ENCODE measurements around the gene FIGLA.

Gene FIGLA

DNA sequence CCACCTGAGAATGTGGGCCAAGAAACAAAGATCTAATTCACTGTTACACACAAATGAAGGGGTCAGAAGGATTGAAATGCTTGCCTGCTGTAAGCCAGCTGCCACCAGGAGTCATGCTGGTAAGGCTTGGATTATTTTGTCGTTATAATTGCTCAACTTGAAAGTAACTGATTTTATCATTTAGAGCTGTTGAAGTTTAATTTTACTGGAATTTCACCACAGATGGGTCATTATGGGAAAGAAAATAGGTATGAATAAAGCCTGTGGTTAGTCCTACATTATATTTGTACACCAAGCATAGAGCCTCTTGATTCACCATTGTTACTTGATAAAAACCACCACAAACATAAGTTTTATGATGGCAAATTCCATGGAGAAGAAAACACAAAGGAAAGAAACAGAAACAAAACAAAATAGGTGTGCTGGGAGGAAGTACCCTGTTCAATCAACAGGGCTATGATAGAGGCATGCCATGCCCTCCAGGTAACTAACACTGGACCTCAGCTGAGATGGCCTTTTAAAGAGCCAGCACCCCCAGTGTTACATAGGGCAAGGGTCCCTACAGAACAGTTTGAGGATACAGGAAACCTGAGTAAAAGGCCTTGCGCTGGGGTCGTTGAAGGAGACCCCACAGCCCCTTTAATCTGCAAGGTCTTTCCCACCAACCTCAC, 27.0 kb upstream of the FIGLA start:
- Histone ChIP-seq H2BK120ac (ENCODE audit: low read depth, low read length) (no peak overlapping the region), H3K56ac (ENCODE audit: low read length) (no peak overlapping the region), H3K4me1 (ENCODE audit: control insufficient read depth, low read depth, low read length) (no peaks in the 10 kb centered on the region), H3K36me3 (ENCODE audit: control insufficient read depth, insufficient read depth, low read length) (no peaks in the 10 kb centered on the region), H3K18ac (ENCODE audit: low read length) (no peak overlapping the region), H3K79me1 (ENCODE audit: low read length) (no peaks in the 10 kb centered on the region), H3K79me2 (ENCODE audit: control insufficient read depth, insufficient read depth, low read length) (no peaks in the 10 kb centered on the region), H3K9ac (ENCODE audit: low read length) (no peak overlapping the region), H4K5ac (ENCODE audit: low read length) (no peak overlapping the region), H3K4ac (ENCODE audit: low read depth, low read length) (no peak overlapping the region), H2BK15ac (replicated peaks; ENCODE audit: low read depth) (no peak overlapping the region), H2BK5ac (ENCODE audit: low read length) (no peak overlapping the region), H3K23ac (ENCODE audit: low read length) (no peak overlapping the region), H2AK5ac (ENCODE audit: low read length) (no peak overlapping the region), H3K27me3 (ENCODE audit: insufficient read depth, low read length, poor library complexity) (no peaks in the 10 kb centered on the region), H4K8ac (ENCODE audit: low read depth, low read length) (no peak overlapping the region), H3K27ac (ENCODE audit: low read depth, low read length) (no peak overlapping the region), H3K4me3 (ENCODE audit: low read length) (no peak overlapping the region), H3K4me2 (ENCODE audit: low read length) (no peak overlapping the region)
- WGBS (ENCODE audit: extremely low coverage, insufficient coverage, low lambda C conversion rate): no CpG with 5 or more reads among the region's 3 CpGs
- no peak for DNase-seq

GRCh38 chr2:70816726-70817125, 26.3 kb upstream of the FIGLA start:
- no peak overlapping the region for H3K9ac ChIP-seq (ENCODE audit: low read length)
- H2BK120ac ChIP-seq (ENCODE audit: low read depth, low read length): no peak overlapping the region
- WGBS (ENCODE audit: extremely low coverage, insufficient coverage, low lambda C conversion rate): no CpG with 5 or more reads among the region's 5 CpGs
- H4K8ac ChIP-seq (ENCODE audit: low read depth, low read length): no peak overlapping the region
- no peak overlapping the region for H3K4me3 ChIP-seq (ENCODE audit: low read length)
- no peak overlapping the region for H2BK5ac ChIP-seq (ENCODE audit: low read length)
- H3K36me3 ChIP-seq (ENCODE audit: control insufficient read depth, insufficient read depth, low read length): no peaks in the 10 kb centered on the region
- no peak overlapping the region for H2AK5ac ChIP-seq (ENCODE audit: low read length)
- H3K4me2 ChIP-seq (ENCODE audit: low read length): no peak overlapping the region
- no peak overlapping the region for H3K56ac ChIP-seq (ENCODE audit: low read length)
- H3K79me1 ChIP-seq (ENCODE audit: low read length): no peaks in the 10 kb centered on the region
- H3K4me1 ChIP-seq (ENCODE audit: control insufficient read depth, low read depth, low read length): no peaks in the 10 kb centered on the region
- H3K18ac ChIP-seq (ENCODE audit: low read length): no peak overlapping the region
- H2BK15ac ChIP-seq (replicated peaks; ENCODE audit: low read depth): no peak overlapping the region
- DNase-seq: no peak
- H3K23ac ChIP-seq (ENCODE audit: low read length): no peak overlapping the region
- H3K4ac ChIP-seq (ENCODE audit: low read depth, low read length): no peak overlapping the region
- no peak overlapping the region for H3K27ac ChIP-seq (ENCODE audit: low read depth, low read length)
- H3K79me2 ChIP-seq (ENCODE audit: control insufficient read depth, insufficient read depth, low read length): no peaks in the 10 kb centered on the region
- no peak overlapping the region for H4K5ac ChIP-seq (ENCODE audit: low read length)
- H3K27me3 ChIP-seq (ENCODE audit: insufficient read depth, low read length, poor library complexity): no peaks in the 10 kb centered on the region

GRCh38 chr2:70808983-70809958, 18.8 kb upstream of the FIGLA start:
- Histone ChIP-seq H3K56ac (ENCODE audit: low read length) (no peak overlapping the region), H4K8ac (ENCODE audit: low read depth, low read length) (no peak overlapping the region), H2BK5ac (ENCODE audit: low read length) (no peak overlapping the region), H3K27me3 (ENCODE audit: insufficient read depth, low read length, poor library complexity) (no peaks in the 10 kb centered on the region), H3K4me2 (ENCODE audit: low read length) (no peak overlapping the region), H3K27ac (ENCODE audit: low read depth, low read length) (no peak overlapping the region), H2BK15ac (replicated peaks; ENCODE audit: low read depth) (no peak overlapping the region), H3K18ac (ENCODE audit: low read length) (no peak overlapping the region), H2AK5ac (ENCODE audit: low read length) (no peak overlapping the region), H3K4ac (ENCODE audit: low read depth, low read length) (no peak overlapping the region), H3K4me1 (ENCODE audit: control insufficient read depth, low read depth, low read length) (no peaks in the 10 kb centered on the region), H3K79me2 (ENCODE audit: control insufficient read depth, insufficient read depth, low read length) (no peaks in the 10 kb centered on the region), H3K23ac (ENCODE audit: low read length) (no peak overlapping the region), H3K36me3 (ENCODE audit: control insufficient read depth, insufficient read depth, low read length) (no peaks in the 10 kb centered on the region), H3K4me3 (ENCODE audit: low read length) (no peak overlapping the region), H4K5ac (ENCODE audit: low read length) (no peak overlapping the region), H3K79me1 (ENCODE audit: low read length) (no peaks in the 10 kb centered on the region), H2BK120ac (ENCODE audit: low read depth, low read length) (no peak overlapping the region), H3K9ac (ENCODE audit: low read length) (no peak overlapping the region)
- WGBS (ENCODE audit: extremely low coverage, insufficient coverage, low lambda C conversion rate): no CpG with 5 or more reads among the region's 12 CpGs
- no peak for DNase-seq

DNA sequence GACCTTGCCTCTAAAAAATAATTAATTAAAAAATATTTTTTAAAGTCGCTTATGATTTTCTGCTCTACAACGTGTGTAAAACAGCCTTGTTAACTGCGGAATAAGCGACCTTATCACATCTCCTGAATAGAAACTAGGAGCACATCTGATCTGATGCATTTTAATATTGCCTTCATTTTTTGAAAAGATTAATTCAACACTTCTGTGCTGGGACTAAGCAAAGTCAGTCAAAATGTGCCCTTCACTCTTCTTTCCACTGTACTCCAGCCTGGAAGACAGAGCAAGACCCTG, 17.3 kb upstream of the FIGLA start:
- no peak overlapping the region for H2BK5ac ChIP-seq (ENCODE audit: low read length)
- no peak overlapping the region for H2BK15ac ChIP-seq (replicated peaks; ENCODE audit: low read depth)
- no CpG with 5 or more reads among the region's 4 CpGs for WGBS (ENCODE audit: extremely low coverage, insufficient coverage, low lambda C conversion rate)

GRCh38 chr2:70807102-70807827, 16.8 kb upstream of the FIGLA start:
- Histone ChIP-seq H2BK5ac (ENCODE audit: low read length) (no peak overlapping the region), H3K18ac (ENCODE audit: low read length) (no peak overlapping the region), H3K4me1 (ENCODE audit: control insufficient read depth, low read depth, low read length) (no peaks in the 10 kb centered on the region), H3K4me3 (ENCODE audit: low read length) (no peak overlapping the region), H3K56ac (ENCODE audit: low read length) (no peak overlapping the region), H3K27me3 (ENCODE audit: insufficient read depth, low read length, poor library complexity) (no peaks in the 10 kb centered on the region), H2AK5ac (ENCODE audit: low read length) (no peak overlapping the region), H4K5ac (ENCODE audit: low read length) (no peak overlapping the region), H3K27ac (ENCODE audit: low read depth, low read length) (no peak overlapping the region), H2BK120ac (ENCODE audit: low read depth, low read length) (no peak overlapping the region), H3K36me3 (ENCODE audit: control insufficient read depth, insufficient read depth, low read length) (no peaks in the 10 kb centered on the region), H3K79me1 (ENCODE audit: low read length) (no peaks in the 10 kb centered on the region), H3K4me2 (ENCODE audit: low read length) (no peak overlapping the region), H4K8ac (ENCODE audit: low read depth, low read length) (no peak overlapping the region), H3K4ac (ENCODE audit: low read depth, low read length) (no peak overlapping the region), H3K23ac (ENCODE audit: low read length) (no peak overlapping the region), H3K9ac (ENCODE audit: low read length) (no peak overlapping the region), H3K79me2 (ENCODE audit: control insufficient read depth, insufficient read depth, low read length) (no peaks in the 10 kb centered on the region), H2BK15ac (replicated peaks; ENCODE audit: low read depth) (no peak overlapping the region)
- no CpG with 5 or more reads among the region's 6 CpGs for WGBS (ENCODE audit: extremely low coverage, insufficient coverage, low lambda C conversion rate)
- no peak for DNase-seq

More for the DNA sequence above, 17.3 kb upstream of the FIGLA start:
- Histone ChIP-seq H3K79me2 (ENCODE audit: control insufficient read depth, insufficient read depth, low read length) (no peaks in the 10 kb centered on the region), H3K56ac (ENCODE audit: low read length) (no peak overlapping the region), H3K4me2 (ENCODE audit: low read length) (no peak overlapping the region), H3K4me3 (ENCODE audit: low read length) (no peak overlapping the region), H3K23ac (ENCODE audit: low read length) (no peak overlapping the region), H3K18ac (ENCODE audit: low read length) (no peak overlapping the region), H4K8ac (ENCODE audit: low read depth, low read length) (no peak overlapping the region), H2BK120ac (ENCODE audit: low read depth, low read length) (no peak overlapping the region), H3K27ac (ENCODE audit: low read depth, low read length) (no peak overlapping the region), H3K79me1 (ENCODE audit: low read length) (no peaks in the 10 kb centered on the region), H2AK5ac (ENCODE audit: low read length) (no peak overlapping the region), H3K4ac (ENCODE audit: low read depth, low read length) (no peak overlapping the region), H4K5ac (ENCODE audit: low read length) (no peak overlapping the region), H3K4me1 (ENCODE audit: control insufficient read depth, low read depth, low read length) (no peaks in the 10 kb centered on the region), H3K27me3 (ENCODE audit: insufficient read depth, low read length, poor library complexity) (no peaks in the 10 kb centered on the region), H3K36me3 (ENCODE audit: control insufficient read depth, insufficient read depth, low read length) (no peaks in the 10 kb centered on the region), H3K9ac (ENCODE audit: low read length) (no peak overlapping the region)
- no peak for DNase-seq
